Ectodermal cell (in vitro differentiated cells): ENCODE data around the gene CNIH3.

Experiments used
- H3K27ac ChIP-seq: 2 replicates; pipeline ENCODE4 v1.7.0; 2013; ENCODE audit warnings: mild to moderate bottlenecking, low read depth, low read length; ENCODE audit not compliant: insufficient read depth, poor library complexity, severe bottlenecking
- H3K27me3 ChIP-seq: 2 replicates; pipeline ENCODE4 v1.7.0; 2013; ENCODE audit warnings: mild to moderate bottlenecking, low read length; ENCODE audit not compliant: insufficient read depth, control insufficient read depth, poor library complexity, severe bottlenecking
- H3K36me3 ChIP-seq: one replicate; pipeline ENCODE4 v1.7.0; 2013; ENCODE audit warnings: low read length; ENCODE audit not compliant: control insufficient read depth, insufficient read depth
- H3K4me1 ChIP-seq: one replicate; pipeline ENCODE4 v1.7.0; 2013; ENCODE audit warnings: low read length; ENCODE audit not compliant: control insufficient read depth, insufficient read depth
- H3K4me3 ChIP-seq: 2 replicates; pipeline ENCODE4 v1.7.0; 2013; ENCODE audit warnings: low read depth, low read length, control low read depth; ENCODE audit not compliant: insufficient read depth
- H3K9me3 ChIP-seq: 2 replicates; pipeline ENCODE4 v1.7.0; 2013; ENCODE audit warnings: mild to moderate bottlenecking, low read length, moderate library complexity; ENCODE audit not compliant: control insufficient read depth
- WGBS, 2 experiments: methylation state at CpG; one replicate each; pipeline ENCODE4 v1.1.7; 2013; ENCODE audit warnings: missing lambda C conversion rate in 2 of 2; 5-methylcytosine and 5-hydroxymethylcytosine counted together

CNIH3 gene

GRCh38 chr1:224735159-224735558, 119.0 kb downstream of the CNIH3 start:
- peaks cover 7% of the 10 kb centered on the region for H3K27me3 ChIP-seq

GRCh38 chr1:224736619-224737352, 120.7 kb downstream of the CNIH3 start:
- Histone ChIP-seq H3K9me3 (no peaks in the 10 kb centered on the region), H3K27ac (no peak overlapping the region), H3K27me3 (peaks cover 7% of the 10 kb centered on the region), H3K4me3 (no peak overlapping the region), H3K36me3 (no peaks in the 10 kb centered on the region), H3K4me1 (peaks cover 26% of the 10 kb centered on the region)
- WGBS, 2 experiments = 32 to 34% methylated on average over 16 of the region's 16 CpGs

More at GRCh38 chr1:224735159-224735558, 119.0 kb downstream of the CNIH3 start:
- no peak overlapping the region for H3K27ac ChIP-seq
- no peak overlapping the region for H3K4me3 ChIP-seq
- no peaks in the 10 kb centered on the region for H3K36me3 ChIP-seq
- H3K9me3 ChIP-seq = no peaks in the 10 kb centered on the region
- 93% methylated on average over 6 of the region's 6 CpGs for WGBS, 2 experiments
- peaks cover 26% of the 10 kb centered on the region for H3K4me1 ChIP-seq

- no peak overlapping the region for H3K4me3 ChIP-seq
- H3K9me3 ChIP-seq = no peaks in the 10 kb centered on the region
- H3K27me3 ChIP-seq = peaks cover 7% of the 10 kb centered on the region
- H3K36me3 ChIP-seq = no peaks in the 10 kb centered on the region
- no peak overlapping the region for H3K27ac ChIP-seq
- 68 to 73% methylated on average over 10 of the region's 10 CpGs for WGBS, 2 experiments
- H3K4me1 ChIP-seq = peaks cover 25% of the 10 kb centered on the region
Measured at GRCh38 chr1:224737353-224737727, 121.2 kb downstream of the CNIH3 start.

- H3K27ac ChIP-seq = no peak overlapping the region
- 80 to 81% methylated on average over 12 of the region's 12 CpGs for WGBS, 2 experiments
- H3K4me3 ChIP-seq = no peak overlapping the region
- no peaks in the 10 kb centered on the region for H3K9me3 ChIP-seq
- no peaks in the 10 kb centered on the region for H3K36me3 ChIP-seq
- H3K27me3 ChIP-seq = peaks cover 7% of the 10 kb centered on the region
- H3K4me1 ChIP-seq = peaks cover 13% of the 10 kb centered on the region
Measured at GRCh38 chr1:224739303-224739996, 123.3 kb downstream of the CNIH3 start.

GRCh38 chr1:224739997-224740684, 124.0 kb downstream of the CNIH3 start:
- peaks cover 13% of the 10 kb centered on the region for H3K4me1 ChIP-seq
- no peak overlapping the region for H3K27ac ChIP-seq
- no peaks in the 10 kb centered on the region for H3K36me3 ChIP-seq
- H3K9me3 ChIP-seq = no peaks in the 10 kb centered on the region
- no peak overlapping the region for H3K4me3 ChIP-seq
- 78 to 80% methylated on average over 6 to 7 of the region's 7 CpGs for WGBS, 2 experiments
- H3K27me3 ChIP-seq = peaks cover 7% of the 10 kb centered on the region

- no peak overlapping the region for H3K4me3 ChIP-seq
- no peaks in the 10 kb centered on the region for H3K36me3 ChIP-seq
- H3K9me3 ChIP-seq = no peaks in the 10 kb centered on the region
- peaks cover 13% of the 10 kb centered on the region for H3K4me1 ChIP-seq
- peaks cover 7% of the 10 kb centered on the region for H3K27me3 ChIP-seq
- H3K27ac ChIP-seq = no peak overlapping the region
- WGBS, 2 experiments = 92 to 93% methylated on average over 5 of the region's 5 CpGs
Measured at GRCh38 chr1:224740685-224741052, 124.6 kb downstream of the CNIH3 start.

- Histone ChIP-seq H3K27me3 (peaks cover 7% of the 10 kb centered on the region), H3K4me1 (peaks cover 6% of the 10 kb centered on the region), H3K36me3 (no peaks in the 10 kb centered on the region), H3K4me3 (no peak overlapping the region), H3K27ac (no peak overlapping the region), H3K9me3 (no peaks in the 10 kb centered on the region)
- WGBS, 2 experiments = 86 to 87% methylated on average over 6 of the region's 6 CpGs
Measured at GRCh38 chr1:224742349-224742748, 126.2 kb downstream of the CNIH3 start.

- H3K27ac ChIP-seq = no peak overlapping the region
- H3K9me3 ChIP-seq = no peaks in the 10 kb centered on the region
- peaks cover 6% of the 10 kb centered on the region for H3K4me1 ChIP-seq
- no peaks in the 10 kb centered on the region for H3K36me3 ChIP-seq
- H3K4me3 ChIP-seq = no peak overlapping the region
- H3K27me3 ChIP-seq = no peaks in the 10 kb centered on the region
- 91% methylated on average over 9 of the region's 9 CpGs for WGBS, 2 experiments
Measured at GRCh38 chr1:224743608-224744164, 127.6 kb downstream of the CNIH3 start.

- no peak overlapping the region for H3K27ac ChIP-seq
- whole genome bisulfite sequencing, 2 experiments = 88 to 93% methylated on average over 5 of the region's 5 CpGs
- H3K4me1 ChIP-seq = peaks cover 2% of the 10 kb centered on the region
- no peak overlapping the region for H3K4me3 ChIP-seq
- H3K36me3 ChIP-seq = no peaks in the 10 kb centered on the region
- no peaks in the 10 kb centered on the region for H3K9me3 ChIP-seq
- H3K27me3 ChIP-seq = no peaks in the 10 kb centered on the region
Measured at GRCh38 chr1:224744521-224744920, 128.4 kb downstream of the CNIH3 start.

GRCh38 chr1:224745394-224745793, 129.3 kb downstream of the CNIH3 start:
- H3K27ac ChIP-seq = no peak overlapping the region
- H3K4me3 ChIP-seq = no peak overlapping the region
- WGBS, 2 experiments = 75 to 78% methylated on average over 1 of the region's 1 CpG
- no peaks in the 10 kb centered on the region for H3K4me1 ChIP-seq
- no peaks in the 10 kb centered on the region for H3K9me3 ChIP-seq
- no peaks in the 10 kb centered on the region for H3K27me3 ChIP-seq
- H3K36me3 ChIP-seq = no peaks in the 10 kb centered on the region
